HG03175 (cell line): ENCODE data around the gene SLC23A2.
A peak's percentile ranks its signal among the peaks of the same experiment; 100 is the strongest.

Experiments used
- ATAC-seq: cut with Tn5 transposase; IDR thresholded peaks from one replicate; pipeline ENCODE4 v1.9.1; 2021; ENCODE audit warnings: mild to moderate bottlenecking, moderate library complexity; ENCODE audit not compliant: unreplicated experiment

The SLC23A2 gene

DNA sequence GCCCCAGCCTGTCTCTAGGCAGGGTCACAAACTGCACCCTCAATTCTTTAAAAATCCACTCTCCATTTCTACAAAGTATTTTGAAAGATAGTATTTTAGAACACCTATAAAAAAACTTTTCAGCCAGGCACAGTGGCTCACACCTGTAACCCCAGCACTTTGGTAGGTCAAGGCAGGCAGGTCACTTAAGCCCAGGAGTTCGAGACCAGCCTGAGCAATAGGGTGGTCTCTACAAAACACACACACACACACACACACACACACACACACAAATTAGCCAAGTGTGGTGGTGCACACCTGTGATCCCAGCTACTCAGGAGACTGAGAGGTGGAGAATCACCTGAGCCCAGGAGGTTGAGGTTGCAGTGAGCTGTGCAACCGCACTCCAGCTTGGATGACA, 30.2 kb downstream of the SLC23A2 start:
- no peak for ATAC-seq

DNA sequence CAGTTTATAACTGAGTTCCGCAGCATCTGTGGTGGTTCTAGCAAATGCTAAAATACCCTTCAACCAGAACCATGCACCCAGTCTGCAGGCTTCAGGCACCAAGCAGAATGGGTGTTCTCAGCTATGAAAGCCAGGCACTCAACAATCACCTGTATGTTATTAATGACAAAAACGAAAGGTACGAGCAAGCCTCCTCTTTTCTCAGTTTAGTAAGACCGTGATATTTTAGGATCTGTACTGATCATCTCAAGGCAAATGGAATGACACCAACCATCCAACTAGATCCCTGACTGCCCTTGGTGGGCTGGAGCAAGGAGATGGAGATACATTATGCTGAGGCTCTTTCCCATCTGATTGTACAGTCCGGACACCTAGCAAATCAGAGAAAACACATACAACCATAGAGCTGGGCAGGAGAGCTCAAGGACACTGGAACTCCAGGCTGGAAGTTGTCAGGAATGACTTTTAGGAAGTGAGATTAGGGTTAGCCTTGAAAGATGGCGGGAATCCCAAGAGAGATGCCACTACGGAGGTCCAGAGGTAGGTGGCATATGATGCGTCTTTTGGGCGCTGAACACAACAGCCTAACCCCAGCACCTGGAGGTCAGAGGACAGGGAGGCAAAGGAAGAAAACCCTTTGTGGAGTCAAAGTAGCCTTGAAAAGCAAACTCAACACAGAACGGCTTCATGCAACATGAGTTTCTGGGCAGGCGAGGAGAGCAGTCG, 33.4 kb downstream of the SLC23A2 start:
- no peak for ATAC-seq

DNA sequence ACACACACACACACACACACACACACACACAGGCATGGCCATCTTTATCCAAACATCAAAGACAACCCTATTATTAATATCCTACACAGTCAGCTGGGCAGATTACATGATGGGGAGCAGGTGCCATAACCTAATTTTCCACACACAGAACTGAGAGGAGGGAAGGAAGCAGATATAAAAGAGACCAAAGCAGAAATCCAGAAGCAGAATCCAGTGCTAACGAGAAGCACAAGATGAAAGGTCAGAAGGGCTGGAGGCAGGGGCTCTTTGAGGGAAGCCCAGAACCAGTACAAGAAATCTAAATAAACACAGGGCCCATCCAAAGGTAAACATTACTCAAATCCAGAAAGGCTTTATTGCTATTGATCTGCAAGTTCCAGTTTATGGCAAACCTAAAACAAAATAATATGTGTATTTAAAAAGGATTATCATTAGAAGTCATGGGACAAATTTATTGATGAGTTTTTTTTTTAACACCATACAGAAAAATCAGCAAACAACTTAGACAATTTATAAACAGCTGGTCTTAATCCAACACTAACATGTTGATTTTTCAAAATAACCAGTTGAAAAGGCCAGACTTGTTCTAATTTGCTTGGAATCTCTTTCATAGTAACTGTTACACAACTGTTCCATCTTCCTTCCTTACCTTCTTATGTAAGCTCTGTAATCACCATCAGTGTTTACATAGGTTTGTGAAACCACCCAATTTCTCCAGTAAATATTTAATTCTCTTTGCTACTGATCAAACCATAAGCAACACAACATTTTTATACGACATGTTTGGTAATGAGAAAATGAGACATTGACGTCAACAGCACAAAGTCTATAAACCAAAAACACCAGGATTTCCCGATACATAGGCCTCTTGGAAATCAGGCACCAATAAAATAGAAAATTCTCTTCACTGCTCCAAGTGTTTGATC, 34.2 kb downstream of the SLC23A2 start:
- no peak for ATAC-seq

DNA sequence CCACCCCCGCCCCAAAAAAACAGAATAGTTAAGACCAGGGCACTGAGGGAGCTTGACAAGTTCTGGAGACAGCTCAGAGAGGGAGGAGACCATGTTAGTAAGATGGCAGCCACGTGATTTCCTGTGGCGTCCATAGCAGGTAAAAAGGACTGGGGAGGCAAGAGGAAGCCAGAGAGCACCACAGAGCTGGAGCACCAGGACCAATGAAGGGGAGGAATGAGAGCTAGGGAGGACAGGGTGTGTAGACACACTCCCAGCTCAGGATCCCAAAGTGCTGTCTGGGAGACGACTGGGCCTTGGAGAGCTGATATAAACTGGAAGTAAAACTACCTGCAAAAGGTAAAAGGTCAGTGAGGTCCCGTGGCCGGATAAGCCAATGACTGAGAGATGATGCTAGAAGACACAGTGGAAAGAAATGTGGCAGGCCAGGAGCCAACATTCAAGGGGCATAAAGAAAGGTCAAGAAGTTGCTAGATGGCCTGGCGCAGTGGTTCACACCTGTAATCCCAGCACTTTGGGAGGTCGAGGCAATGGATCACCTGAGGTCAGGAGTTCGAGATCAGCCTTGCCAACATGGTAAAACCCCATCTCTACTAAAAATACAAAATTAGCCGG, 39.0 kb downstream of the SLC23A2 start:
- no peak for ATAC-seq

DNA sequence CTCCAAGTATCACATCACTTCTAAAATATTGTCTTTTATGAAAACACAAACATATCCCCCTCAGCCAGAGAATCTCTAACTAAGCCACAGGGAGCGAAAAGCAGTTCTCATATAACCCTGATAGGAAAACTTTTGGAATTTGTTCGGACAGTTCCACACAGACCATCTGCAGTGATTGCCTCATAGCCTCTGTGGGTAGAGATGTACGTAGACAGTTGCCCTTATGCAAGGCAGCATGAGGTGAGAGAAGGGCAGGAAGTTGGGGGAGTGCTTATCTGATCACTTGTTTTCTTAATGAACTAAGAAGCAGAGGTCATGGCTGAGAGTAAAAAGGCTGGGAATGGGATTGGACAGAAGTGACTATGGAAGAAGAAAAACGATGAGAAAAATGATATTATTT, 39.6 kb downstream of the SLC23A2 start:
- ATAC-seq: no peak

DNA sequence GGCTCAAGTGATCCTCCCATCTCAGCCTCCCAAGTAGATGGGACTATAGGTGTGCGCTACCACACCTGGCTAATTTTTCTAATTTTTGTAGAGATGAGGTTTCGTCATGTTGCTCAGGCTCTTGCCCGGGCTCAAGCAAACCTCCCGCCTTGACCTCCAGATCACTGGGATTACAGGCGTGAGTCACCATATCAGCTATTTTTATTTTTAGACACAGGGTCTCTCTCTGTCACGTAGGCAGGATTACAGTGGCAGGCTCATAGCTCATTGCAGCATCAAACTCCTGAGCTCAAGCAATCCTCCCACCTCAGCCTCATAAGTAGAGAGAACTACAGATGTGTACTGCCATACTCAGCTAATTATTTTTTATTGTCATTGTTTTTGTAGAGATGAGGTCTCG, 41.7 kb downstream of the SLC23A2 start:
- ATAC-seq: no peak

- no peak for ATAC-seq
Measured at GRCh38 chr20:4957939-4958362, 43.4 kb downstream of the SLC23A2 start.

DNA sequence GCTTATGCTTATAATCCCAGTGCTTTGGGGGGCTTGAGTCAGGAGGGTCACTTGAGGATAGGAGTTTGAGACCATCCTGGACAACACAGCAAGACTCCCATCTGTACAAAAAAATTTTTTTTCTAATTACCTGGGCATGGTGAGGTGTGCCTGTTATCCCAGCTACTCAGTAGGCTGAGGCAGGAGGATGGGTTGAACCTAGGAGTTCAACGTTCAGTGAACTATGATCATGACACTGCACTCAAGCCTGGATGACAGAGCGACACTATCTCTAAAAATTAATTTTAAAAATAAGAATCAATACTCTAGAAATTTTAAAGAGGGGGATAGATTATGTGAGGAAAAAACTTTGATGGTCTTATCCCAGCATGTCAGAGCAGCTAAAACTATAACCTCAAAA, 44.1 kb downstream of the SLC23A2 start:
- no peak for ATAC-seq

- no peak for ATAC-seq
Measured at GRCh38 chr20:4956200-4956810, 45.0 kb downstream of the SLC23A2 start.

DNA sequence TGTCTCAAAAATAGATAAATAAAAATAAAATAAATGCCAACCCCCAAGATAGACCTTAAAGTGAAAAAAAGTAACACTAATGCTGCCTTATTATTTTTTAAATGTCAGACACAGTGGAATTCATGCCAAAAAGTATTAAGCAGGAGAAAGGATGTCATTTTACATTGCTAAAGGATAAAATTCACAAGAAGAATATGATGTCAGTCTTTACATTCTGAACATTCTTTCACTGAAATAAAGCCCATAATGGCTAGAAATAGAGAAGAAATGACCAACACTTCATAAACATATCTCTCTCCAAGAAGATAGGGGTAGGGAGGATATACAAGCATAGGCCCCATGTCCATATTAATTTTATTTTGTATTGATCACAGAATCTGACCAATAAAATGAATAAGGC, 47.4 kb downstream of the SLC23A2 start:
- no peak for ATAC-seq

GRCh38 chr20:4952229-4952628, 49.1 kb downstream of the SLC23A2 start:
- no peak for ATAC-seq

- no peak for ATAC-seq
Measured at GRCh38 chr20:4951299-4951698, 50.0 kb downstream of the SLC23A2 start.

DNA sequence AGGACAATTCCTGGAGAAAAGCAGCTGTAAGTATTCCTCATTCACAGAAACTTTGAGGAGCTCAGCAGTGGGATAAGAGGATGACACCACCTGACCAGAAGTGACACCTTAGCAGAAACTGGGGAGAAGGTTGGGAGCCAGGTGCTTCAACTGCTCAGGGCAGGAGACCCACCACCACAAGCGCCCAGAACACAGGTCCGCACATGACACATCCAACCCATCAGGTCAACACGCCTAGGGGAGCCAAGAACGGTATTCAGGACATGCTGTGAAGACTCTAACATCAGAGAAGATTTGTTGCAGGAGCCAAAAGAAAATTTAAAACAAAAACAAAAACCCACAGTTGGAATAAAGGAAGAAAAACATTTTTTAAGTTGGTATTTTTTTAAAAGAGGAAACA, 50.5 kb downstream of the SLC23A2 start:
- ATAC-seq: no peak

GRCh38 chr20:4950437-4950836, 50.9 kb downstream of the SLC23A2 start:
- no peak for ATAC-seq

GRCh38 chr20:4949833-4950178, 51.5 kb downstream of the SLC23A2 start:
- peak; percentile 63 for ATAC-seq

DNA sequence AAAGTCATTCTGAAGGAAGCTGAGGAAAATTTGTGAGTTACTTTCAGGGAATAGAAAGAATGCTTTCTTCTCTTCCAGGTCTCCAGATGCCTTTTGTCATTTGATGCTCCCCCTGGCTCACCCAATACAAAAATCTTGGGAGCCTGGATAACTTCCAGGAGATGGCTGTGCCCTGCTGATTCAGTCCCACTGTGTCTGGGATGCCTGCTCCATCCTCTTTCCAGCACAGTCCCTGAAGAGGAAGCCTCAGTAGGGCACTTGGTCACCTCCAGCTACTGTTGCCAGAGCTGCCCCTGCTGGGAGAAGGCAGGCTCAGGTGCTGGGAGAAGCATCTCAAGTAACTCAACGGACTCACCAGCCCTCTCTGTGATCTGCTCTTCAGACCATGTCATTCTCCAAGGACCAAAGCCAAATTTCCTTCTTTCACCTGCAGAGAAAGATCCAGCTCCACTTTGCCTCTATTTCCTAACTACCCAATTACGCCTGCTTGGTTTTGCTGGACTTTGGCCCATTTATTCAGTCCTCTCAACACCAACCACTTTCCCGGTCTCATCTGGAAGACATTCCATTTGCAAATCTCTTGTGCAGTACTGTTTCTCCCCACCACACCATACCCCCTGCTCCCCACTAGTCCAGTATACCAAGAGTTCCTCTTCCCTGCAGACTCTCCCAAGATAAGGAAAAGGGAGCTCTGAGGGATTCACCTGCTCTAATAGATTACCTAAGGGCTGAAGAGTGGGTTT, 53.3 kb downstream of the SLC23A2 start:
- no peak for ATAC-seq

GRCh38 chr20:4946986-4947385, 54.3 kb downstream of the SLC23A2 start:
- ATAC-seq: no peak

GRCh38 chr20:4946585-4946984, 54.7 kb downstream of the SLC23A2 start:
- ATAC-seq: no peak

GRCh38 chr20:4944518-4945313, 56.6 kb downstream of the SLC23A2 start:
- no peak for ATAC-seq

DNA sequence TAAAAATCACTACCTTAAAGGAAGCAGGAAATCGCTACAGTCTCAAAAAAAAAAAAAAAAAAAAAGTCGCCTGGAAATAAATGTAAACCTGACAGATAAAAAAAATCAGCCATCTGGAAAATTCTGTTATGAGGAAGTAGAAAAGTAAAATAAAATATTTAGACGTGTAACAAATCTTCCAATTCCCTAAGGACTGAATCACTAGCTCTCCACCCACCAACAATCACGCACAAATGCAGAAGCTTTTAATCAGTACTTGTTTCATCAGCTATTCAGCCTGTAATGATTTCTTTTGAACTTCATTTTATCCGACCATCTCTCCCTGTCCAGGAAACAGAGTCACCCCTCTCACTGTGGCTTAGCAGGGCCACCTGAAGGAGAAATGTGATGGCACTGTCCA, 59.0 kb downstream of the SLC23A2 start:
- ATAC-seq: no peak
